Measurements from ENCODE around the gene EN1.

The EN1 gene

DNA sequence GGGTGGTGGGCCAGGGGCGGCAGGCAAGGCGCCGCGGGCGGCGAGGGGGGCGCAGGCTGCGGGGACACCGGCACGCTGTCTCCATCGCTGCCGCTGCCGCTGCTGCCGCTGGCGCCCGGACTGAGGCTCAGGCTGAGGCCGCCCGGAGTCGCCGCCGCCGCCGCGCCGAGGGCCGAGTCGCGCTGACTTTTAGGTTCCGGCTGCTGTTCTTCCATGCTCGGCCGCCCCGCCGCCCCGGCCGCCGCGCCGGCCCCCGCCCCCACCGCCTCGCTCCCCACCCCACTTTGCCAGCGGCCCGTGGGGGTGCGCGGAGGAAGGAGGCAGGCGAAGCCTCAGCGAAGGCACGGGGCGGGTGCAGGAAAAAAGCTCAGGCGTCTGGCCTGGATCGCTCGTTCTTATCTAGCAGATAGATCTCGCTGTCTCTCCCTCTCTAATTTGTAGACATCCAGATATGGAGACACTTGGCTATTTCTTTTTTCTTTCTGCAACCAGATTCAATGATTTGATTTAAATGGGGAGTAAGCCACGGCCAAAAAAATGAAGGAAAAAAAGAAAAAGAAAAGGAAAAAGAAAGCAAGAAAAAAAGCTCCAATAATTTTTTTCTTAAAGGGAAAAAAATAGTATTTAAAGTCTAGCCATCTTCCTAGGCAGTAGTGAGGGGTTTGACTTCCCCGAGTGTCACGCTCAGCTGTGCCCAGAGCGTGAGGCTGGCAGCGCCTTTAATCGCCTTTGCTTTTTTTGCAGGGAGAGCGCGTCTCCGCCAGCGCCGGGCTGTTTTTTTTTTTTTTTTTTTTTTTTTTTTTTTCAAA lies at the start of gene EN1:
Gene EN1, minus strand, starts transcription at position 696 of the 809 bp plus-strand sequence. Its CDS starts 481 bp downstream, at position 215.
- peak in 1 of 2 experiments; percentile 32 for DNase-seq (ENCODE audit: low read depth in 2 of 2)

GRCh38 chr2:118893100-118893499 lies 45.7 kb upstream of the EN1 start:
- no peak for DNase-seq (ENCODE audit: low read depth in 2 of 2)

DNA sequence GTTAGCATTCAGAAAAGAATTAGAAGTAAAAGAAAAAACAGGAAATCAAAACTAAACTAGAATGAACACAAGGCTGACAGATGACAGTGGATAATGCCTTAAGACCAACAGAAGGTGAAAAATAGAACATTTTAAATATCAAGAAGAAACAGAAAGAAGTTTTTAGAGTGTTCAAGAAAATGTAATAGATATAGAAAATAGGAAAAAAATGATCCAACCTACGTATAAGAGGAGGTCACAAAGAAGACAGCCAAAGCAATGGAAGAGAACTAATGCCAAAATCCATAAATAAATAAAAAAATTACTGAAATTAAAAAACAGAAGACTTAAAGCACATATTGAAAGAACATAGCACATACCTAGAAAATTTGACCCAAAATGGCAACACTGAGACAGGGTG lies 42.5 kb upstream of the EN1 start:
- DNase-seq (ENCODE audit: low read depth in 2 of 2): no peak

- no peak for DNase-seq (ENCODE audit: low read depth in 2 of 2)
These were observed 36.3 kb upstream of the EN1 start for GRCh38 chr2:118883792-118884191.

GRCh38 chr2:118882693-118883336 lies 35.4 kb upstream of the EN1 start:
- DNase-seq (ENCODE audit: low read depth in 2 of 2): peak; percentile 11 to 12

- no peak for DNase-seq (ENCODE audit: low read depth in 2 of 2)
These were observed 34.2 kb upstream of the EN1 start for GRCh38 chr2:118881490-118882129.

DNA sequence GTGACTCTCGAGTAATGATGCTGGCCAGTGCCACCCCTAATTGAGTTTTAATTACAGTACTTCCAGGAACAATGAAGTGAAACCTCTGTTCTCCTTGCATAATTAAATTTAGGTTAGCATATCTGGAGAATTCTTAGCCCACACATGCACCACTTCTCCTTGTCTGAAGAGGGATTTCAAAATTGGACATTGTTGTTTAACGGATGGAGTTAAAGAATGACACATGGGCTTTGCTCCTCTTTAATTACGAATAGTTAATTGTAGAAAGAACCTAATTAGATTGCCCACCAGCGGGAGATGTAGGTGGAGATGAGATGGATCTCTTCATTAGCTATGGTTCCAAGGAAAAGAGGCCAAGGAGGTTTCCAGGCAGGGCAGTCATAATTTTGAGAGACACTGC lies 33.1 kb upstream of the EN1 start:
- no peak for DNase-seq (ENCODE audit: low read depth in 2 of 2)

GRCh38 chr2:118878531-118879149 lies 31.2 kb upstream of the EN1 start:
- DNase-seq (ENCODE audit: low read depth in 2 of 2): no peak

DNA sequence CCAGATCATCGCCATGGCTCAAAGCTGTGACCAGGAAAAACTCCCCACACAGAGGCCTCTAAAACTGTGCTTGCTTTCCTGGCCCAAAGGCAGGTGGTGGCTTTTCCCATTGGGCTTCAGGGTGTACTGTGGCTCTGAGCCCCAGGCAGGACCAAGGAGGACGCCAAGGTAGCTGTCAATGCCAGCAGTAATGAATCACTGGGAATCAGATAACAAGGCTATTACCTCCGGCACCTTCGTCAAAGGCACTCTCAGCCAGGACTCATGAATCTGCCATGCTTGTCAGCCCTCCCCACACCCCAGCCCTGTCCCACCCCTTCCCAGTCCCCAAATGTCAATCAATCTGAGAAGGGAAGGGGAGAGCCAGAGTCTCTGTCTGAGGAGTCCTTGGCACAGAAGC lies 27.9 kb upstream of the EN1 start:
- DNase-seq (ENCODE audit: low read depth in 2 of 2): no peak

DNA sequence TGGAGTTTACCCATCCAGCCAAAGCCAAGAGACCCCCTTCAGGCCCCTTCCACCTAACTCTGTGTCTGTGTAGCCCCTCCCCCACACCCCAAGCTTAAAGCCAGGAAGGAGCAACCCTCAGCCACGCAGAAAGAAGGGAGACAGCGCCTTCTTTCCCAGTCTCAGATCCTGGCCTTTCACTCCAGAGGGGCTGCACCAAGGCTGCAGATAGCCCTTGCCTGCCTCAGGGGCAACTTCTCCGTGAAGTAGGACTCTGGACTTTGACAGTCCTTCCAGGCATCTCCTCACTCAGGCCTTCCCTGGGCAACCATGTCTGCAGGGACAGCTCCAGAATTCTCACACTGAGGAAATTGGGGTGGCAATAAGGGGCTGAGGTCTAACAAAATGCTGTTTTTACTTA lies 26.9 kb upstream of the EN1 start:
- DNase-seq (ENCODE audit: low read depth in 2 of 2): no peak

DNA sequence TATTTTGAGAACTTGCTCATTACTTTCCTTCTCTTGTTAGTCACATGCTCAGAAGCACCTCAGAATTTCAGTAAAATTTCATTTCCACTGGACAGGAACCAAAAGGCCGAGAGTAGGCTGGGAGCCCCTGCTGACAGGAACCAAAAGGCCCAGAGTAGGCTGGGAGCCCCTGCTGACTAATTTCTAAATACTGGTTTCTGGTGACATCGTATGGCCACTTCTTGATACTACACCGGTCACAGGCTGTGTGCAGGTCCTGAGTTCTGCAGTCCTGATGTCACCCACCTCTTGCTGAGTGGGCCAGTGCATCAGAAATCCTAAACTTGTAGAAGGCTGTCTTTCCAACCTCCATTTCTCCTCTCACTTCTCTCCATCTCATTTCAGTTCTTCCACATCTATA lies 17.7 kb upstream of the EN1 start:
- DNase-seq (ENCODE audit: low read depth in 2 of 2): peak in 1 of 2 experiments; percentile 47

- no peak for DNase-seq (ENCODE audit: low read depth in 2 of 2)
These were observed 16.8 kb upstream of the EN1 start for GRCh38 chr2:118864207-118864606.

DNA sequence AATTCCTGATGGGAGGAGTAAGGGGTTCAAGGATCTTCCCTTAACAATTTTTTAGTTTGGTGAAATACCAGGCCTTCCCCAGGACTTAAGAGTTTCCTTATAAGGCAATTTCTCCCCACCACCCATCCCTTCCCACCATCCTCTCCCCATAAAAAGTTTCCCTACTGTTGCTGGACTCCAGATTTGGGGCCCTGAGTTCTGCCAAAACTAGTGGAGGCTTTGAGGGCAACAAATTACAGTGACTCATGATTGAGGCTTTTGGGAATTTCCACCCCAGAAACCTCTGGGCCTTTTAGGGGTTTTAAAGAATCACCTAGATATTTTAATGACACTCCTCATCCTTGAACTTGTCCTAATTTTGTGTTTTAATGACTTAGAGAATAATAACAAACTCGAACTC lies 14.3 kb upstream of the EN1 start:
- peak; percentile 62 to 67 for DNase-seq (ENCODE audit: low read depth in 2 of 2)

GRCh38 chr2:118861242-118861641 lies 13.8 kb upstream of the EN1 start:
- DNase-seq (ENCODE audit: low read depth in 2 of 2): no peak

DNA sequence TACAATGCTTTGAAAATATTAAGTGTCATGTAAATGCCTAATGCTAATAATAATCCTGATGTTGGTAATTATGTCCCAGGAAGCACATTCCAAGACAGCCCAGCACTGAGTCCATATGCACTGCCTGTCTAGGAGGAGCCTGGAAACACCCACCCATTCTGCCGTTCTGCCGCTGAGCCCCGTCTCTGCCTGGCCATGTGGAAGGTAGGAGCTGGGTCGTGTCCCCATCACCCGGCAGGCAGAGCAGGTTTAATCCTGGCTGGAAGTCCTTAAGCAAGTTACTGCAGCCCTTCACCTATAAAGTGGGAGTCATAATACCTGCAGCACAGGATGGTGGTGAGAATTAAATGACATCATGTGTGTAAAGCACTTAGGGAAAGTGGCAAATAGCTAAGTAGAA lies 13.1 kb upstream of the EN1 start:
- DNase-seq (ENCODE audit: low read depth in 2 of 2): no peak

DNA sequence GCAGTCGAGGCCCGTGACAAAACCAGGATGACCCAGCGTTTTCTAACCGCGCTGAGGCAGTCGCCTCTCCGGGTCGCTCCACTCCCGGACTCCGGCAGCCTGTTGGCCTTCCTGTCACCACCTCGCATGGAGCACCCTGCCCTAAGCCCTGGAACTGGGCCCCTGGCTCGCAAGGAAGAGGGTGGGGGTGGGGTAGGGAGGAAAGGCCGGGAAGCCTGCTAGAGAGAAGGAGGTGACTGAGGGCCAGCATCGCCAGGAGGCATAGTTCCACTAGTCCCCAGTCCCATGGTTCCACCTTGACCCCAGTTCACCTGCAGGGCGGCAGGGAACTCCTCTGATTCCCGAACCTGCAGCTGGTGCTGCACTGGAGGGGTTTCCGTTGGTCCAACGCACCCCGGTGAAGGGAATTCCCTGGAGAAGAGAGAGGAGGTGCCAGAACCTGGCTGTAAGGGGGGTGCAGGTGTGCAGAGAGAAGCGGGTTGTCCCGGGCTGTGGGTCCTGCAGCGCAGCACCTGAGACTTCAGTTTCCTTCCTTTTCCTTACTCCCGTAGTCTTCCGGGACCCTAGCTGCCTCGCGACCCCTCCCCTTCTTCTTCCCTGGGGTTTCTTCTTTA lies 11.8 kb upstream of the EN1 start:
- DNase-seq (ENCODE audit: low read depth in 2 of 2): no peak

DNA sequence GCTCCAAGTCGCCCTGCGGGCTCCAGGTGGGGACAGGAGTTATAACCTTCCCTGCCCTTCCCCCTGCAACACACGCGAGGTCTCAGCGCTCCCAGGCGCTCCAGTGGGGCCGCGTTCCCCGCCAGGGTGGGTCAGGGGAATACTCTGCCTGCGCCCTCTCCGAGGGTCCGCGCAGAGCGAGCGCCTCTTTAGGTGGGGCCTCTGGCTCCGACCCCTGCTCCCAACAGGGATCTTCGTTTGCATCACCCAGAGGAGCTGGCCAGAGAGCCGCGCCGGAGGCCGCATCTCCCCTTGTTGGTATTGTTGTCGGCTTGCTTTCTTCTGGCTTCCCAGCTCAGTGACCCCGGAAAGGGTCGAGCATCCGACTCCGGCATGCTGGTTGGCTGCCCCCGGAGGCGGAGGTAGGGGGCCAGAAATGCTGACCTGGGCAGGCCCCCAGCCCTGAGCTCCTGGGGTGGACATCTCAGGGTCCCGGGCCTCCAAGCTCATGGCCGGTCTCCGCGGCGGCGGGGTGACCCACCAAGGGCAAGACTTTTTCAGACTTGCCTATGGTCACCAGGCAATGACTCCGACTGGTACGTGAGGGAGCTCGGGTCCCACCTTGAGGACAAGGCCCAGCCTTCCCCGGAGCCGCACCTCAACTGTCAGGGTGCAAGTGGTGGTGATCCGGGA lies 11.2 kb upstream of the EN1 start:
- DNase-seq (ENCODE audit: low read depth in 2 of 2): no peak

DNA sequence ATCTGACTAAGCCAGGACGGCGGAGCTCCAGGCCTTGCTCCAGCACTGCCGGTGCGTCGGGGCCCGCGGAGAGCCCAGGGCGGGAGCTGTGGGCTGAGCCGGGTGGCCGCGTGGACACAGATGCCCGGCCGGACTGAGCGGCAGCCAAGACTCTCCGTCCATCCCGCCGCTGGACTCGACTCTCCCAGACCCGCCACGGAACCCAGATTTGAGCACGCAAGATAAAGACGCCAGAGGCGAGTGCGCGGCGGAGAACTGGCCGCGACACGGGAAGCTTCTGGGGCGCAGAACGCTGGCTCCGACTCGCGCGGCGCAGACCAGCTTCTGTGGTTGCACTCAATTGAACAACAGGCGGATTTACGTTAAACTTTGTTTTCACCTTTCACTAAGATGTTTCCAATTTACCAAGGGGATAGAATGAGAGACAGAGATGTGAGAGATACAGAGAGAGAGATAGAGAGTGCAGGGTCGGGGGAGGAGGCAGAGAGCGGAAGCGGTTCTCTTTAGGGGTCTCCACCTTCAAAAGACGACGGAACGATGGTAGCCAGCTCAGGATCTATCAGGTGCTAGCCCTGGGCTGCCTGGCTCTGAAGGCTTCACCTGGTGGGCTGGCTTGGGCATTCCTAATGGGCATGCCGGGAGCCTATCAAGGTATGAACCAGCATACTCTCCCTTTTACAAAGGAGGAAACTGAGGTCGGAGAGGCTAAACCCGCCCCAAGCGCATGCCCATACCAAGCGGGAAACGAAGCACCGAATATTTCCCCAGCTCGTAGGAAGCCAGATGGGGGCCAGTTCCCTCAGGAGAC lies 10.4 kb upstream of the EN1 start:
- no peak for DNase-seq (ENCODE audit: low read depth in 2 of 2)

DNA sequence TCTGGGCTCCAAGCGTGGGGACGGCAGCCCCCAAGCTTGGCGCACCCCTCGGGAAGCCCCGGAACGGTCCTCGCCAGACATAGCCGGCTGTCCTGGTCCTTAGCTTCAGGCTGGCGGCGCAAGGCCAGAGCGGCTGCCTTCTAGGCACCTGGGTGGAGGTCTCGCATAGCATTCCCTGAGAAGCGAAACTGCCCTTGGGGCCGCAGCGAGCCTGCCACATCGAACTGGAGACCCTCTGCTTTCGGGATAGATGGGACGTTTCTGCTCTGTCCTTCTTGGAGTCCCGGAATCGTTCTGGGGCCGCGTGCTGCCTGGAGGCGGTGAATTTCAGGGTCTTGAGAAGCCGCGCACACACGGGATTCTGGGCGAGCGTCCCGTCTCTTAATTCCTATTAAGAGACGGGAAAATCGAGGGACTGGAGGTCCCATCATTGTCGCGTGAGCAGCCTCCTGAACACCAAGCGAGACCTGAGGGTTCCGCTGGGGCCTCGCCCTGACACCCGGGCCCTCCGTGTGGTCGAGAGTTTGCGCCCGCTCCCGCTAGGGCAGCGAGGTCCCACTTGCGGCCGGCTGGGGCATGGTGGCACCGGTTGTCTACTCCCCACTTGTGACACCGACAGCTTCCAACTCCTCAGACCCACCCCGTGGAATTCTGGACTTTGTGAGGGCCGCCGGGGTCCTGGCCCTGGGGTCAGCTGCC lies 9.7 kb upstream of the EN1 start:
- no peak for DNase-seq (ENCODE audit: low read depth in 2 of 2)

Measured in fibroblast of skin of left quadriceps (primary cell).